SU-DHL-6 (cell line): ENCODE data around the gene TMEM212.

Experiments used
- H2AFZ ChIP-seq: fragments of 200-600 bp; sonication (generic); 2 replicates; pipeline ENCODE4 v1.6.1; 2014; ENCODE audit warnings: low read depth, mild to moderate bottlenecking, moderate library complexity, mixed read lengths, antibody characterized with exemption, low read length; ENCODE audit not compliant: severe bottlenecking
- H3F3A ChIP-seq: fragments of 200-600 bp; shearing (Covaris generic); 2 replicates; pipeline ENCODE4 v1.6.0; 2016; ENCODE audit warnings: antibody characterized with exemption, mild to moderate bottlenecking; ENCODE audit not compliant: insufficient read depth
- H3K27ac ChIP-seq: fragments of 200-600 bp; sonication (generic); 2 replicates; pipeline ENCODE4 v1.5.1; 2016; ENCODE audit warnings: low read depth, mild to moderate bottlenecking, low read length, moderate library complexity, mixed read lengths
- H3K27me3 ChIP-seq: fragments of 200-600 bp; sonication (generic), shearing (Covaris generic); 2 replicates; pipeline ENCODE4 v1.6.0; 2014; ENCODE audit warnings: mild to moderate bottlenecking, low read length
- H3K36me3 ChIP-seq: fragments of 200-600 bp; sonication (generic); 2 replicates; pipeline ENCODE4 v1.6.1; 2014; ENCODE audit warnings: mild to moderate bottlenecking, low read length, mixed read lengths
- H3K4me2 ChIP-seq: fragments of 300-600, 200-600 bp; shearing (Covaris generic), sonication (generic); 2 replicates; pipeline ENCODE4 v1.6.0; 2014; ENCODE audit warnings: low read length, low read depth, mild to moderate bottlenecking; ENCODE audit not compliant: poor library complexity, severe bottlenecking
- H3K4me3 ChIP-seq: fragments of 200-600 bp; sonication (generic); 2 replicates; pipeline ENCODE4 v1.5.1; 2014; ENCODE audit warnings: antibody characterized with exemption, low read length, mild to moderate bottlenecking, mixed read lengths; ENCODE audit not compliant: insufficient read depth, poor library complexity, severe bottlenecking
- H3K79me2 ChIP-seq: fragments of 200-600 bp; sonication (generic); 2 replicates; pipeline ENCODE4 v1.6.1; 2014; ENCODE audit warnings: mild to moderate bottlenecking, low read length, moderate library complexity; ENCODE audit not compliant: insufficient read depth
- H3K9ac ChIP-seq: fragments of 200-600 bp; sonication (generic); 2 replicates; pipeline ENCODE4 v1.7.0; 2014; ENCODE audit warnings: mild to moderate bottlenecking, low read length
- H3K9me2 ChIP-seq: fragments of 200-600 bp; sonication (generic); replicated peaks from 2 replicates; pipeline ENCODE4 v1.6.1; 2014; ENCODE audit warnings: low read length; ENCODE audit not compliant: insufficient read depth
- H3K9me3 ChIP-seq: fragments of 200-600 bp; sonication (generic); 2 replicates; pipeline ENCODE4 v1.6.1; 2014; ENCODE audit warnings: low read length, mixed read lengths; ENCODE audit not compliant: insufficient read depth
- H4K20me1 ChIP-seq: fragments of 200-600 bp; sonication (generic); 2 replicates; pipeline ENCODE4 v1.6.1; 2014; ENCODE audit warnings: low read depth, mild to moderate bottlenecking, antibody characterized with exemption, low read length, moderate library complexity, mixed read lengths
- CTCF ChIP-seq: fragments of 200-600 bp; sonication (generic); IDR thresholded peaks from one replicate; pipeline ENCODE4 v1.5.1; 2017; ENCODE audit warnings: antibody characterized with exemption, mild to moderate bottlenecking, low read length, moderate library complexity; ENCODE audit not compliant: insufficient read depth, poor library complexity, severe bottlenecking
- EZH2phosphoT487 ChIP-seq: fragments of 200-600 bp; sonication (generic), shearing (Covaris generic); conservative IDR thresholded peaks from 2 replicates; pipeline ENCODE4 v1.6.1; 2018; ENCODE audit warnings: mild to moderate bottlenecking, antibody characterized with exemption, low read length, moderate library complexity, mixed read lengths

TMEM212 gene

GRCh38 chr3:171810629-171811294 is 32.4 kb upstream of the TMEM212 start:
- Histone ChIP-seq H3K27me3 (no peaks in the 10 kb centered on the region), H3K9me3 (no peaks in the 10 kb centered on the region), H3F3A (no peaks in the 10 kb centered on the region), H3K9ac (no peak overlapping the region), H2AFZ (no peak overlapping the region), H3K79me2 (no peaks in the 10 kb centered on the region), H3K4me3 (no peak overlapping the region), H3K9me2 (no peaks in the 10 kb centered on the region), H4K20me1 (no peaks in the 10 kb centered on the region), H3K36me3 (no peaks in the 10 kb centered on the region), H3K27ac (no peak overlapping the region), H3K4me2 (no peak overlapping the region)
- TF ChIP-seq EZH2phosphoT487 (no peak), CTCF (no peak)

DNA sequence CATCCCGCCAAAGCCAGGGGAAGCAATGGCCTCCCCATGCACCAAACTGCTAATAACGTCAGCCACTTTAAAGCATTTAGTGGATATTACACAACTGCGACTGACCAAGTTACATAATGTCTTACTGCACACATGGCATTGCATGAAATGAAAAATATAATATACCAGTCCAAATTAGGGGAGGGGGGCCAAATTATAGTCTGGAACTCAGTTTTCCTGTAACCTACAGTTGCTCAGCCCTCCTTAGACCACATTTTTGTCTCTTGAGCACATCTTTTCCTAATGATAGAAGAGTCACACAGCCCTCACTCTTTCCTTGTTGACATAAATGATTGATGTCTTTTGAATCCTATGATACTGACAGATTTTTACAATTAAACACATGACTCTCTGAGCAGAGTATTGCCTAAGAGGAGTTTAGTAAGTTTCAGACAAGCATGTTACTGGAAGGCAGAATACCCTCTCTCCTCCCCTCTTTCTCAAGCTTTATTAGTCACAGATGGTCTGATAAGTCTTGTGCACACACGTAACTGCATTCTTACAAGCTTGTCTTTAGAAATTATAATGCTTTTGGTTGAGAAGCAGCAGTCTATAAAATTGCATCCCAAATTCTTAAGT is 31.7 kb upstream of the TMEM212 start:
- Histone ChIP-seq H2AFZ (no peak overlapping the region), H3K27ac (no peak overlapping the region), H3K27me3 (no peaks in the 10 kb centered on the region), H3F3A (no peaks in the 10 kb centered on the region), H3K4me3 (no peak overlapping the region), H3K36me3 (no peaks in the 10 kb centered on the region), H3K9me2 (no peaks in the 10 kb centered on the region), H3K79me2 (no peaks in the 10 kb centered on the region), H3K9me3 (no peaks in the 10 kb centered on the region), H3K4me2 (no peak overlapping the region), H4K20me1 (no peaks in the 10 kb centered on the region), H3K9ac (no peak overlapping the region)
- TF ChIP-seq EZH2phosphoT487 (no peak), CTCF (no peak)

GRCh38 chr3:171811913-171812335 is 31.2 kb upstream of the TMEM212 start:
- H3K4me3 ChIP-seq: no peak overlapping the region
- H3F3A ChIP-seq: no peaks in the 10 kb centered on the region
- H2AFZ ChIP-seq: no peak overlapping the region
- H3K36me3 ChIP-seq: no peaks in the 10 kb centered on the region
- H4K20me1 ChIP-seq: no peaks in the 10 kb centered on the region
- no peak overlapping the region for H3K9ac ChIP-seq
- no peaks in the 10 kb centered on the region for H3K27me3 ChIP-seq
- no peak for TF ChIP-seq EZH2phosphoT487
- TF ChIP-seq CTCF: no peak
- no peaks in the 10 kb centered on the region for H3K9me3 ChIP-seq
- no peak overlapping the region for H3K27ac ChIP-seq
- H3K4me2 ChIP-seq: no peak overlapping the region
- no peaks in the 10 kb centered on the region for H3K79me2 ChIP-seq
- H3K9me2 ChIP-seq: no peaks in the 10 kb centered on the region
